SK-N-SH treated with all-trans-retinoic acid at 6 μM for 48 hours (cell line): ENCODE measurements around the gene DENND5A.

Experiments
- ATAC-seq: fragments of 200-7000 bp; cut with Tn5 transposase; 3 replicates; pipeline ENCODE4 v1.9.1; 2020; ENCODE audit warnings: mild to moderate bottlenecking, moderate library complexity
- ARNTL ChIP-seq: fragments of 450-650 bp; formaldehyde crosslinking; IDR thresholded peaks from 2 replicates; pipeline ENCODE4 v1.5.0; 2020; ENCODE audit warnings: low read depth, mild to moderate bottlenecking, moderate library complexity, borderline replicate concordance
- BACH2 ChIP-seq: fragments of 250-450 bp; sonication (Bioruptor Pico); IDR thresholded peaks from 2 replicates; pipeline ENCODE4 v1.9.0; 2021; ENCODE audit warnings: mild to moderate bottlenecking, borderline replicate concordance
- CSDC2 ChIP-seq: fragments of 250-450 bp; sonication (Bioruptor Pico); IDR thresholded peaks from 2 replicates; pipeline ENCODE4 v1.5.0; 2020; ENCODE audit warnings: mild to moderate bottlenecking, moderate library complexity
- CSRNP3 ChIP-seq: fragments of 250-450 bp; sonication (Bioruptor Pico); IDR thresholded peaks from 2 replicates; pipeline ENCODE4 v1.5.1; 2021; ENCODE audit warnings: mild to moderate bottlenecking, moderate library complexity
- ESRRG ChIP-seq: fragments of 250-450 bp; sonication (Bioruptor Pico); IDR thresholded peaks from 2 replicates; pipeline ENCODE4 v1.6.1; 2021; ENCODE audit warnings: mild to moderate bottlenecking
- ISL1 ChIP-seq: fragments of 250-450 bp; sonication (Bioruptor Pico); IDR thresholded peaks from 2 replicates; pipeline ENCODE4 v2.1.2; 2022; ENCODE audit warnings: mild to moderate bottlenecking, moderate library complexity
- OSR1 ChIP-seq: fragments of 250-450 bp; sonication (Bioruptor Pico); IDR thresholded peaks from 2 replicates; pipeline ENCODE4 v1.8.0; 2022; ENCODE audit warnings: moderate library complexity, mild to moderate bottlenecking, inconsistent platforms
- PATZ1 ChIP-seq: fragments of 250-450 bp; sonication (Bioruptor Pico); IDR thresholded peaks from 2 replicates; pipeline ENCODE4 v1.8.0; 2020; ENCODE audit warnings: mild to moderate bottlenecking, moderate library complexity, borderline replicate concordance
- POU6F1 ChIP-seq: fragments of 250-450 bp; sonication (Bioruptor Pico); IDR thresholded peaks from 2 replicates; pipeline ENCODE4 v1.8.0; 2021; ENCODE audit warnings: low read depth, mild to moderate bottlenecking, moderate library complexity, borderline replicate concordance
- PPARA ChIP-seq: fragments of 250-450 bp; sonication (Bioruptor Pico); IDR thresholded peaks from 2 replicates; pipeline ENCODE4 v1.5.0; 2020; ENCODE audit warnings: mild to moderate bottlenecking, borderline replicate concordance
- RARB ChIP-seq: fragments of 250-450 bp; sonication (Bioruptor Pico); IDR thresholded peaks from 2 replicates; pipeline ENCODE4 v1.8.0; 2021; ENCODE audit warnings: mild to moderate bottlenecking, moderate library complexity
- SNAI2 ChIP-seq: fragments of 250-450 bp; sonication (Bioruptor Pico); IDR thresholded peaks from 2 replicates; pipeline ENCODE4 v1.5.0; 2020; ENCODE audit warnings: mild to moderate bottlenecking, moderate library complexity
- TCF4 ChIP-seq: fragments of 250-450 bp; sonication (Bioruptor Pico); IDR thresholded peaks from 2 replicates; pipeline ENCODE4 v1.8.0; 2021; ENCODE audit warnings: mild to moderate bottlenecking, moderate library complexity, borderline replicate concordance
- TSHZ2 ChIP-seq: fragments of 250-450 bp; sonication (Bioruptor Pico); IDR thresholded peaks from 2 replicates; pipeline ENCODE4 v1.5.0; 2020; ENCODE audit warnings: mild to moderate bottlenecking, moderate library complexity
- ZC3H10 ChIP-seq: fragments of 250-450 bp; sonication (Bioruptor Pico); IDR thresholded peaks from 2 replicates; pipeline ENCODE4 v1.5.1; 2021; ENCODE audit warnings: mild to moderate bottlenecking, moderate library complexity
- ZFP3 ChIP-seq: fragments of 250-450 bp; sonication (Bioruptor Pico); IDR thresholded peaks from 2 replicates; pipeline ENCODE4 v1.5.0; 2020; ENCODE audit warnings: mild to moderate bottlenecking, moderate library complexity
- ZFP30 ChIP-seq: fragments of 450-650 bp; formaldehyde crosslinking; IDR thresholded peaks from 2 replicates; pipeline ENCODE4 v1.5.0; 2022; ENCODE audit warnings: mild to moderate bottlenecking, moderate library complexity
- ZNF70 ChIP-seq: fragments of 450-650 bp; formaldehyde crosslinking; IDR thresholded peaks from 2 replicates; pipeline ENCODE4 v1.5.0; 2020; ENCODE audit warnings: mild to moderate bottlenecking, moderate library complexity
- ZNF8 ChIP-seq: fragments of 450-650 bp; formaldehyde crosslinking; IDR thresholded peaks from 2 replicates; pipeline ENCODE4 v1.5.0; 2020; ENCODE audit warnings: mild to moderate bottlenecking, moderate library complexity

The DENND5A gene

GRCh38 chr11:9206496-9206895, 58.7 kb downstream of the DENND5A start:
- TF ChIP-seq ZNF70 (CRISPR knock-in tag): no peak
- TF ChIP-seq BACH2 (CRISPR knock-in tag): no peak
- TF ChIP-seq ESRRG (CRISPR knock-in tag): no peak
- no peak for TF ChIP-seq ZFP3
- TF ChIP-seq ZNF8: no peak
- TF ChIP-seq PATZ1 (CRISPR knock-in tag): no peak
- TF ChIP-seq TSHZ2 (CRISPR knock-in tag): no peak
- TF ChIP-seq CSRNP3 (CRISPR knock-in tag): no peak
- no peak for TF ChIP-seq CSDC2 (CRISPR knock-in tag)
- no peak for TF ChIP-seq ZFP30
- TF ChIP-seq TCF4 (CRISPR knock-in tag): no peak
- TF ChIP-seq ARNTL (CRISPR knock-in tag): no peak
- ATAC-seq: peak; percentile 83

GRCh38 chr11:9203691-9204311, 61.3 kb downstream of the DENND5A start:
- TF ChIP-seq POU6F1 (CRISPR knock-in tag) (no peak), PATZ1 (CRISPR knock-in tag) (no peak), SNAI2 (CRISPR knock-in tag) (no peak), ESRRG (CRISPR knock-in tag) (no peak), PPARA (no peak), BACH2 (CRISPR knock-in tag) (no peak), CSDC2 (CRISPR knock-in tag) (no peak), OSR1 (CRISPR knock-in tag) (no peak), ZFP3 (no peak), RARB (CRISPR knock-in tag) (no peak)
- ATAC-seq: no peak

- ATAC-seq: no peak
- TF ChIP-seq ISL1 (CRISPR knock-in tag) (0 out of 2 replicates have a peak, but pooled peaks have one; percentile 10), ZC3H10 (CRISPR knock-in tag) (no peak)
These were observed 63.6 kb downstream of the DENND5A start for GRCh38 chr11:9201372-9202162.
